Measurements from ENCODE around the gene JCHAIN.

The JCHAIN gene
- 0 to 0.18 (median 0) reads per million in 9 experiments for total RNA-seq

DNA sequence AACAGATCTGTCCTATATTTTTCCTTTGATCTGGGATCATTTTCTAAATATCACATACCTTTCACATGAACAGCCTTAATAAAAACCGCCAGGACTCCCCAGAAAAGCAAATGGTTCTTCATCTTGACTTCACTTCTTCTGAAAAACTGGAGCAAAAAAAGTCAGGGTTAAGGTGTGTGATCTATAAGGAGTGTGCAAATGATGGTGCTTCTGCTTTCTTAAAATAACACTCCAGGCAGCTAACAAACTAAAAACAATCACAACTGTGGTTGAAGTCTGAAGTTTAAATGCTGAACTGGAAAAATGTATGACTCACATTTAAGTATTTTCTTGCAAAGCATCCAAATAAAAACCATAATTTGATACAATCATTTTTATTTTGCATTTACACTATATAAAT, at the start of gene JCHAIN:
Gene JCHAIN, minus strand, starts transcription at position 140 of the 400 bp plus-strand sequence. Its CDS starts 18 bp downstream, at position 122.
- DNase-seq: no peak
- H3K27ac Mint-ChIP-seq: no peak within 1 kb of the TSS
- no peaks in the 10 kb centered on the region for H3K36me3 Mint-ChIP-seq (ENCODE audit: insufficient read depth)
- H3K9me3 Mint-ChIP-seq: no peaks in the 10 kb centered on the region
- no peaks in the 10 kb centered on the region for H3K4me1 Mint-ChIP-seq (ENCODE audit: low read depth in 2 of 2)
- no peak for ATAC-seq (replicated peaks)
- peaks cover 14 to 16% of the 10 kb centered on the region in 2 donors for H3K27me3 Mint-ChIP-seq
- no peak within 1 kb of the TSS for H3K4me3 Mint-ChIP-seq

DNA sequence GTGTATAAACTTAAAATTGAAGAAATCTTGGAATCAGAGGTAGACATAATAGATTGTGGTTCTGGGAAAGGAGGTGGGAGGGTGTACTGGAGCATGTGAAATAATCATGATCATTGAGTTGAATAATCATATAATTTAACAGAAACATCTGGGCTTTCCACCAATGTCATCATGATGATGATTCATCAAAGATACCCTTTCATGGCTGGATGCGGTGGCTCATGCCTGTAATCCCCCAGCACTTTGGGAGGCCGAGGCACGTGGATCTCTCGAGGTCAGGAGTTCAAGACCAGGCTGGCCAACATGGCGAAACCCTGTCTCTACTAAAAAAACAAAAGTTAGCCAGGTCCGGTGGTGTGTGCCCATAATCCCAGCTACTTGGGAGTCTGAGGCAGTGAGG, 48.8 kb upstream of the JCHAIN start:
- H3K4me3 Mint-ChIP-seq: no peak overlapping the region
- peaks cover 3% of the 10 kb centered on the region for H3K36me3 Mint-ChIP-seq (ENCODE audit: insufficient read depth)
- H3K27me3 Mint-ChIP-seq: no peaks in the 10 kb centered on the region
- DNase-seq: no peak
- no peak for ATAC-seq (replicated peaks)
- no peaks in the 10 kb centered on the region for H3K9me3 Mint-ChIP-seq
- H3K4me1 Mint-ChIP-seq (ENCODE audit: low read depth in 2 of 2): peaks cover 10 to 12% of the 10 kb centered on the region in 2 donors
- no peak overlapping the region for H3K27ac Mint-ChIP-seq

DNA sequence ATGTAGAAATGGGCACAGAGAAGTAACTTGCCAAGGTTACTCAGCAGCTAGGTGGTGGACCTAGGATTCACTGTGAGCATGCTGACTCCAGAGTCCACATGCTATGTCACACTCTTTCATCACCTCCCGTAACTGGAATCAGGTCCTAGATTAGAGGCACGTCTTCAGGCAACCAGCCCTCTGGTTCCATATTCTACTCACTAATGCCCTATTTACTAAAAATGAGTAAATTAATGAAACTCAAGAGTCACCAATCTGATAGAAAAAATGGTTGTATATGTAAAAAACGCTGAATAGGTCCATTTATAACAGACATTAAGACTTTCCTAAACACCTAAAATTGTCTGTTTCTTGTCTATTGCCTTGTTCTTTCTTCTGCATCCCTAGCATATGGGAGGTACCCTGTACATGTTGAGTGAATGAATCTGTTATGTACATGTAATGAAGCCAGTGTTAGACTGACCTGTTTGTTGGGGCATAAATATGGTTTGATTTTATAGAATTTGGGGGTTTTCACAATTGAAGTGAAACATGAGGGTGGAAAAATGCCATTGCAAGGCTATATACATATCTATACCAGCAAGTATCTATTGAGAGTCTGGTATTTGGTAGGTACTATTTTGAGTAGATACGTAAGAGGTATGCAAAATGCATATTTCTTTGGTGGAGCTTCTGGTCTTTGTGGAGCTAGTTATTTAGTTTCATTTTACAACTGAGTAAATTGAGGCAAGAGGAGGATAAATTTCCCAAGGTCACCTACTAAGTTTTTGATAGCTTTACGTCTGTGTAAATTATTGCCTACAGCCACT, 48.0 kb upstream of the JCHAIN start:
- DNase-seq (no peak), ATAC-seq (replicated peaks) (no peak)
- Mint-ChIP-seq H3K9me3 (no peaks in the 10 kb centered on the region), H3K36me3 (ENCODE audit: insufficient read depth) (peaks cover 3% of the 10 kb centered on the region), H3K4me3 (no peak overlapping the region), H3K4me1 (ENCODE audit: low read depth in 2 of 2) (peaks cover 10 to 12% of the 10 kb centered on the region in 2 donors), H3K27ac (no peak overlapping the region), H3K27me3 (no peaks in the 10 kb centered on the region)

DNA sequence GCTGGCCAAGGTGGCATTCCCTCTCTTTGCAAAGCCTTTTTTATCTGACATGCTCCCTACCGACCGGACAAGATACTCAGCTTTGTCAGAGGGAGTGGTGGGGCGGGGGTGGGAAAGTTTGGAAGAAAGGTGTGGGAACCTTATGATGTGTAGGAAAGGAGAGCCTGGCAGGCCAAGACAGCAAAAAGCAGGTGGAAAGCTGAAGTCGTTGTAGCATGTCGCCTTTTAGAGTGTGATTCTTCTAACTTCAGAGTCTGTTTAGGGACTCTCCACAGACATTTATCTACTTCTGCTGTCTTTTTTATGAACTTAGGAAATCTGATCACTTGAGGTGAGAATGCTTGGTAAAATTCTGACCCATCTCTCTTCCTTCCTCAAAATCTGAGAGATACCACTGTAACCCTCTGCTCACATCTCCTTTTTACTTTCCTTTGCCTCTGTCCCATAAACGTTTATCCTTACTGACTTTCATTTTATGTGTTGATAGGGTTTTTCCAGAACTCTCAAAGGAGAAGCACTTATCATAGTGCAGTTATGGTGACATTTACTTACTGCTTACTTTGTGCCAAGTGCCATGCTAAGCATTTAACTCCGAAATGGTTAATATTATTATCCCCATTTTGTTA, 47.3 kb upstream of the JCHAIN start:
- ATAC-seq (replicated peaks) (peak; percentile 26), DNase-seq (no peak)
- H3K4me1 Mint-ChIP-seq (ENCODE audit: low read depth in 2 of 2): peaks cover 10 to 12% of the 10 kb centered on the region in 2 donors
- peaks cover 3% of the 10 kb centered on the region for H3K36me3 Mint-ChIP-seq (ENCODE audit: insufficient read depth)
- no peaks in the 10 kb centered on the region for H3K27me3 Mint-ChIP-seq
- H3K4me3 Mint-ChIP-seq: no peak overlapping the region
- H3K27ac Mint-ChIP-seq: no peak overlapping the region
- H3K9me3 Mint-ChIP-seq: no peaks in the 10 kb centered on the region

DNA sequence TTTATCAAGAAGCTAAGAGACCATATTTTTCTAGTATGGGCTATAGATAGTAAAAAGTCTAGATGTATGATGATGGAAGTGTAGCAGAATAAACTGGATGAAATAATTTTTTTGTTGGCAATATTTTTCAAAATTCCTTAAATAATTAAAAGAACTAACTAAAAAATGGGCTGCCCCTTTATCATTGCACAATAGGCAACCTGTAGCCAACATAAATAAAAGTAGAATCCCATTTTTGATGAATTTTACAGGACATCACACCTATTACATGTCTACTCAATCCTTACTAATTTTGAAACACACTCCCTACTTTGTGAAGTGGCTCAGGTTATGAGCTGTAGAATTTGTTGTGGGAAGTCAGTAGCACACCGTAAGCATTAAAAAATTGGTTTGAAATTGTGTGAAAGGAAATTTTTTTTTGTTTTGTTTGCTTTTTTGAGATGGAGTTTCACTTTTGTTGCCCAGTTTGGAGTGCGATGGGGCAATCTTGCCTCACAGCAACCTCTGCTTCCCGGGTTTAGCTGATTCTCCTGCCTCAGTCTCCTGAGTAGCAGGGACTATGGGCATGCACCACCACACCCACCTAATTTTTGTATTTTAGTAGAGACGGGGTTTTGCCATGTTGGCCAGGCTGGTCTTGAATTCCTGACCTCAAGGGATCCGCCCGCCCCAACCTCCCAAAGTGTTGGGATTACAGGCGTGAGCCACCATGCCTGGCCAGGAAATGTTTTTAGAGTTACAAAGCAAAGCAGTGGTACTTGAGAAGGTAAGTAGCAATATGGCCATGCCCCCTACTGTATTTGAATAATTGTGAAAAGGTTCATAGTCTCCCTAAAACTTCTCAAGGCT, 46.5 kb upstream of the JCHAIN start:
- Mint-ChIP-seq H3K27me3 (no peaks in the 10 kb centered on the region), H3K4me1 (ENCODE audit: low read depth in 2 of 2) (peaks cover 10 to 12% of the 10 kb centered on the region in 2 donors), H3K4me3 (no peak overlapping the region), H3K36me3 (ENCODE audit: insufficient read depth) (peaks cover 3% of the 10 kb centered on the region), H3K27ac (no peak overlapping the region), H3K9me3 (no peaks in the 10 kb centered on the region)
- ATAC-seq (replicated peaks) (no peak), DNase-seq (no peak)

DNA sequence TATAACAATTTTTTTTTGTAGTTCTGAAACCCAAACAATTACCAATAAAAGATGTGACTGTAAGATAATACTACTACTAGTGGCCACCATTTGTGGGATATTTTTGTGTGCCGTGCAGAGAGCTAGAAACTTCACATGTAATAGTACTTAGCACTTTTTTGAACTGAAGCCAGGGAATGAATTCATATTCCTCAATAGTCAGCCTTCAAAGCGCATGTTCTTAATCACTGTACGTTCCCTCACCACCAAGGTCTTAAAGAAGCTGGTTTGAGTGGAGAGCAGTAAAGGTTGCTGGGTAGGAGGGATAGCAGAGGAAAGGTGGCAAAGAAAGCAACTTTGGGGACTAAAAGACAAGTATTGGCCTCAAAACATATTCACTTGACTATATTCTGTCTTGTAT, 45.8 kb upstream of the JCHAIN start:
- no peak overlapping the region for H3K4me3 Mint-ChIP-seq
- H3K4me1 Mint-ChIP-seq (ENCODE audit: low read depth in 2 of 2): peaks cover 5 to 12% of the 10 kb centered on the region in 2 donors
- no peaks in the 10 kb centered on the region for H3K27me3 Mint-ChIP-seq
- no peaks in the 10 kb centered on the region for H3K9me3 Mint-ChIP-seq
- ATAC-seq (replicated peaks) (no peak), DNase-seq (no peak)
- no peak overlapping the region for H3K27ac Mint-ChIP-seq
- peaks cover 3% of the 10 kb centered on the region for H3K36me3 Mint-ChIP-seq (ENCODE audit: insufficient read depth)

DNA sequence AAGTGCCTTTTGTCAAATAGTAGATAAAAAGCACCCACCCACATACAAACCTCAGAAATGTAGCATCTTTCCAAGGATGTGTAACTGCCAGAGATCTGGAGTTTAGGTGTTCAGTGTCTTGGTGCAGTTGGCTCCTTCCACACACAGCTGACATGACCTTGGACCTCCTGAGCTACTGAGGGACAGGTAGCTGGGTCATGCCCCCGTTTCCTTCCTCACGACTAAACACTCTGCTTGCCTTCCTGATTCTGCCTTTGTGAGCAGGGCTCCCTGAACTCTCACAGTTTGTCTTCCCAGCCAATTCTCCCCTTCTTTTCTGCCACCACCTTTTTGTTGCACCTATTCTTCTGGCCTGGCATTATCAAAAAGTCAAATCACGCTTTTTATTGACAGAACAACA, 45.3 kb upstream of the JCHAIN start:
- Mint-ChIP-seq H3K27me3 (no peaks in the 10 kb centered on the region), H3K4me1 (ENCODE audit: low read depth in 2 of 2) (peaks cover 7 to 12% of the 10 kb centered on the region in 2 donors), H3K4me3 (no peak overlapping the region), H3K36me3 (ENCODE audit: insufficient read depth) (peaks cover 3% of the 10 kb centered on the region), H3K27ac (no peak overlapping the region), H3K9me3 (no peaks in the 10 kb centered on the region)
- DNase-seq (no peak), ATAC-seq (replicated peaks) (no peak)

DNA sequence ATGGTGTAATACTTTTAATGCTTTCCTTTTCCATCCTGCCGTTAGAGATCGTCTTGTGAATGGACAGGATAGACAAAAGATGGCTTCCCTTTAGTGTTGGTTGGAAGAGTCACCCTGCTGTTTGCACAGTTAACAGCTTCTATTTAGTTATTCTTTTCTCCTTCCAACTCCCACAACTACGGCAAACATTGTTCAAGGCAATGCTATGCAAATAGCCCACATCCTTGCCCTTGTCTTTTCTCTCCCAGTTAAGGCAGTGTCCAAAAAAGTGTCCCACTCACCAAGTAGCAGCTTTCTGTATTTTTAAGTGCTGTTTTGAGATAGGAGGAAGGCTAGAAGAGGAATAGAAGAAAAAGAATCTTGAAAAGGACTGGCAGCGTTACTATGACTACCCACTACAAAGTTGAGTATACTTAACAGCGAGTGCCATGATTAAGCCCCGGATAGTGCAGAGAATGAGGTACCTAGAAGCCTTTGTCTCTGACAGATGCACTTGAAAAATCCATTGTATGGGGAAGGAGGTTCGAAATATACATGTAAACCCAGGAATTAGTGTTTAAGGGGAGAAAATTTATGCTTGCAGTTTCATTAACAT, 43.4 kb upstream of the JCHAIN start:
- DNase-seq: no peak

DNA sequence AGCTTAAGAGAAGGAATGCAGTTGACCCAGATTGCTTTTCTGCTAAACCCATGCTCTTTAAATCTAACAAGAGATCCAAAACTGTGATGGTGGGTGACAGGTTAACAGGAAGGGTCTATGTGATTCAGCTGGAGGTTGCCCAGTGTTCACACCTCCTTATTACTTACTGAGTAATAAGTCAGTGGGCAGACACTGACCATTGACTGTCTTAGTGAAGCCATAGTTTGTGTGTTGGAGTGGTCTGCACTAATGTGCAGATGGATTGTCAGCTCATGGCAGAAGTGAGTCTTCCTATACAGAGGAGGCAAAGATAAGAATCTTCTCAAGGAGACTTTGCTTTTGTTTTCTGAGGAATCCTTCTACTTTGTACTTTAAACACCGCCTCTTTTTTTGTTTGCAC, 40.2 kb upstream of the JCHAIN start:
- H3K27ac Mint-ChIP-seq: peak overlapping the region; percentile 91
- DNase-seq: no peak
- no peaks in the 10 kb centered on the region for H3K9me3 Mint-ChIP-seq
- peaks cover 8% of the 10 kb centered on the region for H3K36me3 Mint-ChIP-seq (ENCODE audit: insufficient read depth)
- no peak for ATAC-seq (replicated peaks)
- peak overlapping the region; percentile 86 to 88 for H3K4me3 Mint-ChIP-seq
- no peaks in the 10 kb centered on the region for H3K27me3 Mint-ChIP-seq
- H3K4me1 Mint-ChIP-seq (ENCODE audit: low read depth in 2 of 2): peaks cover 14 to 23% of the 10 kb centered on the region in 2 donors

More for the DNA sequence above, 43.4 kb upstream of the JCHAIN start:
- Mint-ChIP-seq H3K36me3 (ENCODE audit: insufficient read depth) (peaks cover 7% of the 10 kb centered on the region), H3K27me3 (no peaks in the 10 kb centered on the region), H3K4me3 (no peak overlapping the region), H3K4me1 (ENCODE audit: low read depth in 2 of 2) (peaks cover 18 to 21% of the 10 kb centered on the region in 2 donors), H3K27ac (no peak overlapping the region), H3K9me3 (no peaks in the 10 kb centered on the region)
- ATAC-seq (replicated peaks): no peak

DNA sequence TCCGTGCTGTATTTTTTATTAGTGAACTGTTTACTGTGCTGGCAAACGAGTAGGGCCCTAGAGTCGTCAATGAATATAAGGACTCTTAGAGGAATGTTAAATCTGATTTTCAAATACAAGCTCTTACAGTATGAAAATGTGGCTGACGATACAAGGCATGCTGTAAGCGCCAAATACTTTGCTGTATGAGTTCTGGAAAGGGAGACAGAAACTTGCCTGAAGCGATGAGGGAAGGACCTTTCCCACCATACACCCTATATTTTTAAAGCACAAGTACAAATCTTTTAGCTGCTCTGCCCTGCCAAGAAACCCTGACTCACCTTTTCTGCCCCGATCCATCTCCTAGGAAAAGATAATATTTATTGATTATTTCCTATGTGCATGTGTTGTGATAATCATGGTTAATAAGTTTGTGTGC, 39.7 kb upstream of the JCHAIN start:
- H3K36me3 Mint-ChIP-seq (ENCODE audit: insufficient read depth): peaks cover 8% of the 10 kb centered on the region
- DNase-seq (no peak), ATAC-seq (replicated peaks) (no peak)
- H3K27ac Mint-ChIP-seq: peak overlapping the region; percentile 91
- H3K4me1 Mint-ChIP-seq (ENCODE audit: low read depth in 2 of 2): peaks cover 14 to 23% of the 10 kb centered on the region in 2 donors
- H3K9me3 Mint-ChIP-seq: no peaks in the 10 kb centered on the region
- H3K27me3 Mint-ChIP-seq: no peaks in the 10 kb centered on the region
- H3K4me3 Mint-ChIP-seq: peak overlapping the region; percentile 86 to 88

DNA sequence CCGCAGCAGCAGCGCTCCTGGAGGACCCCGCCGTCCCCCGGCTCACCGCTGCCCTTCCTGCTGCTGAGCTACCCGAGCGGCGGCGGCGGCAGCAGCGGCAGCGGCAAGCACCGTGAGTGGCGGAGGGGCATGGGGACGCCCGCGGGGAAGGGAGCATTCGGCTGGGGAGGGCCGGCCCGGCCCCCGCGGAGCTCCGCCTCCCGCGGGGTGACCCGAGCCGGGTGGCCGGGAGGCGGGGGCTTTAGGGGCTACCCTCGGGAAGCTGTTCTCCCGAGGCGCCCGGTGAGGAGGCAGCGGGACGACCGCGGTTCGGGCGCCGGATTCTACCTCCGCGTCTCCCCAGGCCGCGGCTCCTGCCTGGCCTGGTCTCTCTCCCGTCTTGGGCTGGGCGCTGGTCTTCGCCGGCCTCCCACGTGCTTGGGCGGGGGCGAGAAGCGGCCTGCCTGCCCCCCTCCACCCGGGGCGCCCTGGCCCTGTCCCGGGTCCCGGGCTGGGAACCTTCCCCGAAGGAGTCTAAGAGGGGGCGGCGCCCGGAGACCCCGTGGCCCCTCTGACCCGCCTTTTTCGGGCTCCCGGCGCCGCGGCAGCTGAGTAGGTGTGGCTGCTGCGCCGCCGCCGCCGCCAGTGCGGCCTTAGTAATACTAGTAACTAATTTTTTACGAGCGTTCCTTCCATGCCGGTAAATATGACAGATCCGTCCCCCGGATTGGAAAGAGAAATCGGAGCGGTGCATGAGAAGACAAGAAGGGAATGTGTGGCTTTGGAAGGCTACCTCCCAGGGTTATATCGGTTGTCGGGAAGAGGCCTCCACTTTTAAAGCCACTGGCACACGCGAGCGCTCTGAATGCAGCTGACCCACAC, 39.1 kb upstream of the JCHAIN start:
- ATAC-seq (replicated peaks): peak; percentile 75
- H3K4me1 Mint-ChIP-seq (ENCODE audit: low read depth in 2 of 2): peaks cover 14 to 23% of the 10 kb centered on the region in 2 donors

DNA sequence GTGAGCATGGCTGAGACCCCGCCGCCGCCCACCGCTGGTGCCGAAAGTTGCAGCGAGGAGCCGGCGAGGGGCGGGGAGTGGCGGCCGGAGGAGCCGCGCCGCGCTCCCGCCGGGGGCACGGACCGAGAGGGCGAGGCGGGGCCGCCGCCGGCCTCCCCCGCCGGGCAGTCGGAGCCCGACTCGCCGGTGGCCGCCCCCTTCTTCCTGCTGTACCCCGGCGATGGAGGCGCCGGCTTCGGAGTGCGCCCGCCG, 38.5 kb upstream of the JCHAIN start:
- Mint-ChIP-seq H3K9me3 (no peaks in the 10 kb centered on the region), H3K4me1 (ENCODE audit: low read depth in 2 of 2) (peaks cover 14 to 23% of the 10 kb centered on the region in 2 donors), H3K4me3 (peak overlapping the region; percentile 86 to 88), H3K36me3 (ENCODE audit: insufficient read depth) (peaks cover 8% of the 10 kb centered on the region), H3K27me3 (no peaks in the 10 kb centered on the region), H3K27ac (no peak overlapping the region)
- no peak for DNase-seq
- no peak for ATAC-seq (replicated peaks)

More for the DNA sequence above, 39.1 kb upstream of the JCHAIN start:
- peak; percentile 65 to 67 (median 66) for DNase-seq
- Mint-ChIP-seq H3K9me3 (no peaks in the 10 kb centered on the region), H3K4me3 (peak overlapping the region; percentile 86 to 88), H3K36me3 (ENCODE audit: insufficient read depth) (peaks cover 8% of the 10 kb centered on the region), H3K27me3 (no peaks in the 10 kb centered on the region), H3K27ac (peak overlapping the region; percentile 91)

Data from effector memory CD8-positive, alpha-beta T cell (primary cell).